ENCODE measurements around the gene CLC.
"Not testable (repeated sequence)": the region's sequence is repeated elsewhere in the genome, so short reads cannot be mapped to it uniquely, and the experiment has no call there.

CLC gene

DNA sequence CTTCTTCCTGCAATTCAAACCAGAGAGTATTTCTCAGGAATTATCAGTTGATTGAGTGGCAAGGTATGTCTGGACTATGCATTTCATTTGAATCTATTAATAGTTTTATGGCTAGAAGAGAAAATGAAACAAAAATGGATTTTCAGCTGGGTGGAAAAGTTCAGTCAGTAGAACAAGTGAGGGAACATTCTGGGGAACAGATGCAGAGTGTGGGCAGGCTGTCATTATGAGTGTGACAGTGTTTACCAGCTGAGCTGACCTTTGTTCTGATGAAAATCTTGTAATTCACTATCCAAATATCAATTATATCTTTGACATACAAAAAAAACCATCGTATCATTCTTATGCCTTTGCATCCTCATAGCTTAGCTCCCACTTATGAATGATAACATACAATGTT is 2.6 kb upstream of the CLC start:
- H3K4me1 Mint-ChIP-seq, result peaks cover 24% of the 10 kb centered on the region
- ATAC-seq, result no peak
- no peak for DNase-seq
- H3K9me3 Mint-ChIP-seq, result no peaks in the 10 kb centered on the region
- peaks cover 50% of the 10 kb centered on the region for H3K27me3 Mint-ChIP-seq
- H3K4me3 Mint-ChIP-seq, result peak overlapping the region; percentile 27 to 50
- peak overlapping the region; percentile 6 to 72 for H3K27ac Mint-ChIP-seq

DNA sequence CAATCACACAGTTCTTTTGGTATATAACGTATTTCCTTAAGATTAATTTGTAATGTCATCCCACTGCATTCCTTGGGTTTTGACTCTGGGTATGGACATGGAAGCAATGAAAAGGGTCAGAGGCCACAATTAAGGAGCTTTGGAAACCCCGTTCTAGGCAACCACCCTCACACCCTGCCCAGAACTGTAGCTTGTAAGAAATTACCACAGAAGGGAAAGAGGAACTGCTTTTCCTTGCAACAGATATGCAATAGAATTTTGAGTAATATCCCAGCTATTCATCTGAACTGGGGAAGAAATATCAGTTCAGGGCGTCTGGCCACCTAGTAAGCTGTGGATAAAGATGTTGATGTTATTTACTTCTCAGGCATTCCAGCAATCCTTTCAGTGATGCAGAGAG is 985 bp upstream of the CLC start:
- H3K4me3 Mint-ChIP-seq, result no peak overlapping the region
- H3K27me3 Mint-ChIP-seq, result peaks cover 48% of the 10 kb centered on the region
- no peak for ATAC-seq

DNA sequence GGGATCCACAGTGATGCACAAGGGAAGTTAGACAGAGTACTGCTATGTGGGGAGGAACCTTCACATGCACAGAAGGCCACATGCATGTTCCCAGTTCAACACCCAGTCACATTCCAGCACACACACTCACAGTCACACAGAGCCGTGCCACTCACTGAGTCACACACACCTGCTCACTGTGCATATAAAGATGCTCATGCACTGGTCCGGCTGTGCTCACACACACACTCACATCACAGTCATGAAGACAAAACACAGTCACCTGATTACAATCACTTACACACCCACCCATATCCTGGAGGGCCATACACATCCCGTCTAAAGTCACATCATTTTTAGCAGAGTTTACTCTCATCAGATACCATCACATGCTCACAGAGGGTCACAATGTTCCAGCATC is 478 bp downstream of the CLC start:
- H3K27me3 Mint-ChIP-seq, result peaks cover 34% of the 10 kb centered on the region
- H3K9me3 Mint-ChIP-seq, result peaks cover 0 to 7% of the 10 kb centered on the region in 2 donors
- ATAC-seq (no peak), DNase-seq (no peak)
- peaks cover 24% of the 10 kb centered on the region for H3K4me1 Mint-ChIP-seq
- no peak overlapping the region for H3K4me3 Mint-ChIP-seq
- no peak overlapping the region for H3K27ac Mint-ChIP-seq

More for the DNA sequence above, 985 bp upstream of the CLC start:
- Mint-ChIP-seq H3K4me1 (peaks cover 24% of the 10 kb centered on the region), H3K9me3 (peaks cover 0 to 3% of the 10 kb centered on the region in 2 donors), H3K27ac (no peak overlapping the region)
- no peak for DNase-seq

DNA sequence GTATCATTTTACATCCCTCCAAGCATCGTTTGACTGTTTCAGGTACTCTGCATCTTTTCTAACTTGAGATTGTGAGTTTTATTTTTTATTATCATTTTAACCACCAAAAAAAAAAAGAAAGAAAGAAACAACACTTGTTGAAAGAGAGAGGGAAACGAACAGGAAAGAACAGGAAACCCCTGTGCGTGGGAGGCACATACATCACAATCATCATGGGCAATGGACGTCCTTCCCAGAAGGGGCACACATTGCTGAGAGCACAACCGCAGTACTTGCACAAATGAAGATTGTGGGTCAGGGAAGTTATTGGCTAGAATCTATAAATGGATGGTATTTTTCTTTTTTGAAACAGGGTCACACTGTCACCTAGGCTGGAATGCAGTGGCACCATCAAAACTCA is 1.7 kb downstream of the CLC start:
- Mint-ChIP-seq H3K4me3 (no peak overlapping the region), H3K27me3 (peaks cover 22% of the 10 kb centered on the region), H3K9me3 (peaks cover 0 to 7% of the 10 kb centered on the region in 2 donors), H3K27ac (peak overlapping the region in 1 of 2 donors; percentile 73), H3K4me1 (peaks cover 24% of the 10 kb centered on the region)
- ATAC-seq (no peak), DNase-seq (no peak)

DNA sequence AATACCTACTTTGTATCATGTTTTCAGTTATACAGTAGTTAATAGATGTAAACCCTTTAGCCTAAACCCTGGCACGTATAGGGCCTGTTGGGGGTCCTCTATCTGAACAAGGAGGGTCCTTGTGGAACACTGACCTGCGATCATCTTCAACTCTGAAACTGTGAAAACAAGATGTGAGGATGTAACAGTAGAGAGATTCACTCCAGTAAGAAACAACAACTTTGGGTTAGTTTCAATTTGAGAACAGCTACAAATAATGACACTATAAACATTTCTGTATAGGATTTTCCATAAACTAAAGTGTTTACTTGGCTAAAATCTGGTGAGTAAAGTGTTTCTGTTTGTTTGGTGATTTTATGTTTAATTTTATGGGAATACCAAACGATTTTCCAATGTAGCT is 2.1 kb downstream of the CLC start:
- Mint-ChIP-seq H3K4me1 (peaks cover 24% of the 10 kb centered on the region), H3K4me3 (no peak overlapping the region), H3K27me3 (peaks cover 22% of the 10 kb centered on the region), H3K9me3 (peaks cover 0 to 7% of the 10 kb centered on the region in 2 donors), H3K27ac (no peak overlapping the region)
- DNase-seq (no peak), ATAC-seq (no peak)

DNA sequence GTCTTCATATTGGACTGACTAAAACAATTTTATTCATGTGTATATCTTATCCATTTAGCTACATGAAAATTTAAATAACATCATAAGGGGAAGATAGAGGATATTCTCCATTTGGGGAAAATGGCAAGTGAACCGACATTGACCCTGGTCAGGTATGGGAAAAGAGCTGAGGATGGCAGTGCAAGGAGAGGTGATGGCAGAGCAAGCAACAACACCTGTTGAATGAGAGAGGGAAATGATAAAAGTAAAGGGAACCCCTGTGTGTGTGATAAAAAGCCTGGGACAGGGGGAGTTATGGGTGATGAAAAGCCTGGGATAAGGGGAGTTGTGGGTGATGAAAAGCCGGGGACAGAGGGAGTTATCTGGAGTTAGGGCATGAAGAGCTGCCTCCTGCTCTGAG is 4.0 kb downstream of the CLC start:
- Mint-ChIP-seq H3K4me3 (no peak overlapping the region), H3K9me3 (peaks cover 0 to 7% of the 10 kb centered on the region in 2 donors), H3K4me1 (peaks cover 16% of the 10 kb centered on the region), H3K27me3 (peaks cover 34% of the 10 kb centered on the region), H3K27ac (no peak overlapping the region)
- no peak for ATAC-seq
- no peak for DNase-seq

DNA sequence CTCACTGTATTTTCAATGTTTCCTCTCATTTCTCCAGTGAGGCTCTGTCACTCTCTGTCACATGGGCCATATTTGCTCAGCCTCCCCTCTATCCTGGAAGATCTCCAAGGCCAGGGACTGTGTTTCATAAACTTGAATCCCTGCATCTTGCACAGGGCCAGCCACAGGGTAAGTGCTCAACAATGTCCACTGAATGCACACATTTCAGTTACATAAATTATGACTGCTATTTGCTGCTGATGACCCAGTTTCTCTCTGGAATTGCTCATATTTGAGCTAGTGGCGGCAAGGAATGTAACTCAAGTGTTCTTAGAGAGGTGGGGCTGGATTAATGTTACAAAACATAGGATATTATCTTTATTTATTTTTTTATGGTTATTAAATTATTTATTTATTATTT is 6.1 kb downstream of the CLC start:
- no peak overlapping the region for H3K27ac Mint-ChIP-seq
- H3K9me3 Mint-ChIP-seq, result peaks cover 0 to 7% of the 10 kb centered on the region in 2 donors
- H3K4me3 Mint-ChIP-seq, result no peak overlapping the region
- no peak for ATAC-seq
- H3K27me3 Mint-ChIP-seq, result peaks cover 35% of the 10 kb centered on the region
- no peak for DNase-seq
- peaks cover 7% of the 10 kb centered on the region for H3K4me1 Mint-ChIP-seq

DNA sequence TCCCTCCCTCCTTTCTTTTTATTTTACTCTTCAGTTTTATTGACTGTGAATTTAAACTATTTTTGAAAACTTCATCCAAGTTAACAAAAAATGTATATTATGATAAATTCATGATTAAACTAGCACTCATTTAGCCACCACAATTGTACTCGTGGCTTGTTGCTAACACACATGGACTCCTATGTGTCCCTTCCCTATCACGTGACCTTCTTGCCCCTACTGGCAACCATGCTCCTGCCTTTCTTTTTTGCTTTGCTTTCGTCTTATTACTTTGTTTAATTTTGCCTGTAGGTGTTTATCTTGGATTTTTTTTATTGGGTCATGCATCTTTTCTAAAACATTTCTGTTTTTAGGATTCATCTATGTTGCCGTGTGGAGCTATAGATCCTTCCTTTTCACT is 8.2 kb downstream of the CLC start:
- DNase-seq, result no peak
- H3K9me3 Mint-ChIP-seq, result peaks cover 0 to 7% of the 10 kb centered on the region in 2 donors
- no peak for ATAC-seq
- peaks cover 51% of the 10 kb centered on the region for H3K27me3 Mint-ChIP-seq
- H3K27ac Mint-ChIP-seq, result no peak overlapping the region
- no peaks in the 10 kb centered on the region for H3K4me1 Mint-ChIP-seq
- H3K4me3 Mint-ChIP-seq, result no peak overlapping the region

DNA sequence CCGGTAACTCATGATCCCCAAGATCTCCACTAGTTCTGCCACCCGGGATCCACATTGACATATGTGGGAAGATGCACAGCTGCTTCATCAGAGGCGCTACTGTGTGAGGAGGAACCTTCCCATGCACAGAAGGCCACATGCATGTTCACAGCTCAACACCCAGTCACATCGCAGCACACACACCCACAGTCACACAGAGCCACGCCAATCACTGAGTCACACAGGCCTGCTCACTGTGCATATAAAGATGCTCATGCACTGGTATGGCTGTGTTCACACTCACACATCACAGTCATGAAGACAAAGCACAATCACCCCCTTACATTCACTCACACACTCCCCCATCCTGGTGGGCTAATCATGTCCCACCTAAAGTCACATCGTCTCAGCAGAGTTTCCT is 9.8 kb downstream of the CLC start:
- H3K4me3 Mint-ChIP-seq, result no peak overlapping the region
- no peaks in the 10 kb centered on the region for H3K9me3 Mint-ChIP-seq
- H3K4me1 Mint-ChIP-seq, result no peaks in the 10 kb centered on the region
- ATAC-seq (no peak), DNase-seq (no peak)
- H3K27me3 Mint-ChIP-seq, result peaks cover 67% of the 10 kb centered on the region
- H3K27ac Mint-ChIP-seq, result peak overlapping the region in 1 of 2 donors; percentile 9

DNA sequence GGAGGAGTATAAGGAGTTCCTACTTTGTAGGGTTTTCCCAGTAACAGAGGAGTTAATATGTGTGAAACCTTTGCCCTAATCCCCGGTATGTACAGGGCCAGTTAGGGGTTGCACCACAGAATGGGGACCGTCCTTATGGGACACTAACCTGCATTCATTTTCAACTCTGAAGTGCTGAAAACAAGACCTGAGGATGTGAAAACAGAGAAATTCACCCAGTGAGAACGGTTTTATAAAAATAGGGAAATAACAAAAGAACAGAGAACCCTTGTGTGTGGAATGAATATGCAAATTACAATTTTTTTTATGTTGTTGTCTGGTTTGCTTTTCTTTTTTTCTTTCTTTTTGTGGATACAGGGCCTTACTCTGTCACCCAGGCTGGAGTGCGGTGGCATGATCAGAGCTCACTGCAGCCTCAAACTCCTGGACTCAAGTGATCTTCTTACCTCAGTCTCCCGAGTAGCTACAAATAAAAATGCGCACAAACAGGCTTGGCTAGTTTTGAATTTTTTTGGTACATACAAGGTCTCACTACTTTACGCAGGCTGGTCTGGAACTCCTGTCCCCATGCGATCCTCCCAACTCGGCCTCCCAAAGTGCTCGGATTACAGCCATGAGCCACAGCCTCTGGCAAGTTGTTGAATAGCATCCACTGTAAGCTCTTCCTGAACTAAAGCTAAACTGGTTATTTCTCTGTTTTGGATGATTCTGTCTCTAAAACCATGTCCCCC is 10.6 kb downstream of the CLC start:
- Mint-ChIP-seq H3K4me1 (no peaks in the 10 kb centered on the region), H3K9me3 (no peaks in the 10 kb centered on the region), H3K27me3 (peaks cover 75% of the 10 kb centered on the region), H3K27ac (no peak overlapping the region), H3K4me3 (no peak overlapping the region)
- DNase-seq, result no peak
- ATAC-seq, result no peak

DNA sequence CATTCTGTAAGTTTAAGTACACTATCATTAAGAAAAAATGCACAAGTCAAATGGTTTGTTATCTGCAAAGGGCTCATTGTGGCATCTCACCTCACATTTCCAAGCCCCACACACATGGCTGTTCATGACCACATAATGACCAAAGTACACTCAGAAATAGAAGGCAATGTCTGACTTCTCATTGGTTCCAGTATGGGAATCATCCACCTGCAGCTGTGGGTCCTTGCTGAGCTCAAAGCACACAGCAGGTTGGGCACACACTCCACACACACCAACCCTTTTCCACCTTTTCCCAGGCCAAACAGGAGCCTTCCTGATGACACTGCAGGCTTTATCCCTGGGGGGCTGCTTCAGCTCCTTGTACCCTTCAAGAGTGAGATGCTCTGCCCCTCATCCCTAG is 11.8 kb downstream of the CLC start:
- DNase-seq (no peak), ATAC-seq (no peak)
- Mint-ChIP-seq H3K4me1 (no peaks in the 10 kb centered on the region), H3K27ac (no peak overlapping the region), H3K9me3 (no peaks in the 10 kb centered on the region), H3K27me3 (peaks cover 77% of the 10 kb centered on the region), H3K4me3 (no peak overlapping the region)

DNA sequence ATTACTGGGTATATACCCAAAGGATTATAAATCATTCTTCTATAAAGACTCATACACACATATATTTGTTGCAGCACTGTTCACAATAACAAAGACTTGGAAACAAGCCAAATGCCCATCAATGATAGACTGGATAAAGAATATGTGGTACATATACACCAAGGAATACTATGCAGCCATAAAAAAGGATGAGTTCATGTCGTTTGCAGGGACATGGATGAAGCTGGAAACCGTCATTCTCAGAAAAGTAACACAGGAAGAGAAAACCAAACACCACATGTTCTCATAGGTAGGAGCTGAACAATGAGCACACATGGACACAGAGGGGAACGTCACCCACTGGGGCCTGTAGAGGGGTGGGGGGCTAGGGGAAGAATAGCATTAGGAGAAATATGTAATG is 17.7 kb downstream of the CLC start:
- DNase-seq, H3K27ac Mint-ChIP-seq, H3K4me3 Mint-ChIP-seq, H3K4me1 Mint-ChIP-seq, ATAC-seq, H3K9me3 Mint-ChIP-seq: not testable (repeated sequence)
- H3K27me3 Mint-ChIP-seq, result peaks cover 78% of the 10 kb centered on the region

DNA sequence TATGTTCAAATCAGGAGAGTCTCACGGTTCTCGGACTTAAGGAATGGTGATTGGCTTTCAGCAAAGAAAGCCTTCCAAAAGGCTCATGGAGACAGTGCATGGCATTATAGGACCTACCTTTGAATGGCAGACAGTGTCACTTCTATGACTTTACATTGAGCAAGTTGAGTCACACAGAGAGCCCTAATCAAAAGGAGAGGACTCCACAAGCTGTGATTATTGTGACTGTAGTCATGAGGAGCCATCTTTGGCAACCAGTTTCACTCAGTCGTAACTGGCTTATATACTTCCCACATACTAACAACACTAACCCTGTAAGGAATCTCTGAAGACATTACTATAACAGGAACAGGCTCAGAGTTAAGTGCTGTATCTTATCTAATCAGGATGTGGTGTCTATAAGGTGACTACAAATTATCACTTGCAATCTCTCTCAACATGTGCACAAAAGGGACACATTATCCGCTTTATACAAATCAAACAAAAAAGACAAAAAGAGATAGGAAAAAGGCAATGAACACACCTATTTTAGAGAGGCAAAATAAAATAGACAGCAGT is 27.4 kb downstream of the CLC start:
- DNase-seq (no peak), ATAC-seq (no peak)
- Mint-ChIP-seq H3K4me3 (no peak overlapping the region), H3K9me3 (peaks cover 5 to 7% of the 10 kb centered on the region in 2 donors), H3K27me3 (peaks cover 22% of the 10 kb centered on the region), H3K4me1 (peaks cover 16% of the 10 kb centered on the region), H3K27ac (no peak overlapping the region)

DNA sequence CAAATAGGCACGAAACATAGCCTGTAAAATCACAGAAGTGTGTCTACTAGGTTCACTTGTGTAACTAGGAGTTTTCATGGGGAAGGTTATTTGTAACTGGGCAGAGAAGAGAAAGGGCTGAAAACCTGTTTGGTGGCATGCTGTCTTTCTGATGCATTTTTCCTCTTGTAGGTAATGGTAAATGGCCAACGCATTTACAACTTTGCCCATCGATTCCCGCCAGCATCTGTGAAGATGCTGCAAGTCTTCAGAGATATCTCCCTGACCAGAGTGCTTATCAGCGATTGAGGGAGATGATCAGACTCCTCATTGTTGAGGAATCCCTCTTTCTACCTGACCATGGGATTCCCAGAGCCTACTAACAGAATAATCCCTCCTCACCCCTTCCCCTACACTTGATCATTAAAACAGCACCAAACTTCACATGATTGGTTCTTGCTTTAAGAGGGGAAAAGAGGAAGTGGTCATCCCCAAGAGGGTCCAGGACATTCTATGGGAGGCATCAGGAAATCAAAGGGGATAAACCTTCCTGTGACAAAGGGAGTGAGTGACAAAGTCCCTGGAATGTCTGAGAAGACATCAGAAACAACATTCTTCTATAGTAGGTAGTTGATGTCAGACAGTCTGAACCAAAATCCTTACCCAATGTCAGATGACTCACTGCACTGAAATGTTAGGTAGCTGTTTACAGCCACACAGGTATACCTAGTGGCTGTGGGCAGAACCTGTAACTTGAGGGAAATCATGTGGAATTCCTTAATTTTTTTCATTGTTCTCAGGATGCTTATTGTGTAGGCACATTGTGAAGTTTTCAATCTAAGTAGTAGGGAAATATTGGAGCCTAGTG is 28.6 kb downstream of the CLC start:
- peaks cover 15% of the 10 kb centered on the region for H3K27me3 Mint-ChIP-seq
- no peak for DNase-seq
- peaks cover 28% of the 10 kb centered on the region for H3K4me1 Mint-ChIP-seq
- no peak overlapping the region for H3K27ac Mint-ChIP-seq
- no peak overlapping the region for H3K4me3 Mint-ChIP-seq
- H3K9me3 Mint-ChIP-seq, result peaks cover 5 to 7% of the 10 kb centered on the region in 2 donors
- ATAC-seq, result no peak

DNA sequence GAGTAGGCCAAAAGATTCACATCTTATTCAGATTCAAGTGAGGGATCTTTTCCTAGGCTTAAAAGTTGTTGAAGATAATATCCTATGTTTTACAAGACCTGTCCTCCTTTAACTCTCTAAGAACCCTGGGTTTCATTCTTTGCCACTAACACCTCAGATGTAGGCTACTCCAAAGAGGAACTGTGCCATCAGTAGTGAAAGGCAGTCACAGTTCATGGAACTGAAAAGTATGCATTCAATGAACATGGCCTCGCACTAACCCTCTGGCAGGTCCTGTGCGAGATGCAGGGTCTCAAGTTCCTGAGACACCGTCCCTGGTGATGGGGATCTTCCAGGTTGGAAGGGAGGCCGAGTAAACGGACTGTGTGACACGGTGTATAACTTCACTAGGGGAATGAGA is 29.2 kb downstream of the CLC start:
- ATAC-seq (no peak), DNase-seq (no peak)
- H3K27me3 Mint-ChIP-seq, result peaks cover 9% of the 10 kb centered on the region
- H3K4me3 Mint-ChIP-seq, result no peak overlapping the region
- no peak overlapping the region for H3K27ac Mint-ChIP-seq
- peaks cover 5 to 7% of the 10 kb centered on the region in 2 donors for H3K9me3 Mint-ChIP-seq
- H3K4me1 Mint-ChIP-seq, result peaks cover 31% of the 10 kb centered on the region
